HCT116 (cell line): Measurements from ENCODE around the gene ISG20. TPM values are rescaled to one million over a fixed set of nuclear protein-coding genes. Genes with fewer than 3 reads are reported as not detected.

Experiments
- ATAC-seq: fragments of 200-7000 bp; cut with Tn5 transposase; 2 replicates; pipeline ENCODE4 v1.9.1; 2020; ENCODE audit warnings: mild to moderate bottlenecking, moderate library complexity
- BruUV-seq: library from RNA; stranded (reverse); fragments of 400-500 nt; replicated peaks from 2 replicates; lab custom pipeline; 2021; lab: Mats Ljungman, UMichigan
- CTCF ChIA-PET: fragments of 300-600 bp; sonication (Branson Sonifier 250); formaldehyde crosslinking; loops from one replicate; lab custom pipeline; 2021; ENCODE audit warnings: antibody characterized with exemption; lab: Charles Lee
- POLR2A ChIA-PET: fragments of 300-600, 350-600 bp; sonication (Branson Sonifier 250); formaldehyde crosslinking; loops from one replicate; lab custom pipeline; 2021; ENCODE audit warnings: antibody characterized with exemption; lab: Charles Lee
- RAD21 ChIA-PET, 2 experiments: fragments of 300-600 bp; sonication (Branson Sonifier 250); formaldehyde crosslinking; loops; one replicate each; lab custom pipeline; 2023; ENCODE audit warnings: low total read pairs in 2 of 2; ENCODE audit not compliant: uncharacterized antibody in 2 of 2, unreplicated experiment in 2 of 2, low non-redundant PET in 1 of 2; lab: Charles Lee
- DNase-seq: peaks from one replicate; pipeline ENCODE4 v3.0.0-alpha.2; 2010; ENCODE audit warnings: low read depth, low spot score
- H2AFZ ChIP-seq: fragments of 200-600 bp; shearing (Covaris generic), sonication (generic); 2 replicates; pipeline ENCODE4 v1.6.1; 2017; ENCODE audit warnings: low read depth, mixed run types, mixed read lengths, antibody characterized with exemption, low read length; ENCODE audit not compliant: poor library complexity, severe bottlenecking
- H3K27ac ChIP-seq: 2 replicates; pipeline ENCODE4 v1.5.1; 2012; ENCODE audit warnings: low read depth, low read length
- H3K27me3 ChIP-seq: fragments of 200-600 bp; sonication (generic); 2 replicates; pipeline ENCODE4 v1.6.1; 2016; ENCODE audit warnings: mixed run types, low read length, mixed read lengths; ENCODE audit not compliant: insufficient read depth
- H3K36me3 ChIP-seq, 2 experiments: fragments of 200-500 bp in 1 of 2; fragments of 200-600 bp in 1 of 2; sonication (Bioruptor generic) in 1 of 2; sonication (generic) in 1 of 2; 2 replicates each; pipeline versions ENCODE4 v1.5.1 to v1.6.1; 2014 to 2016; ENCODE audit warnings: low read length in 2 of 2, inconsistent platforms in 1 of 2, mixed read lengths in 1 of 2, mixed run types in 1 of 2; ENCODE audit not compliant: insufficient read depth in 2 of 2, control insufficient read depth in 1 of 2
- H3K4me1 ChIP-seq, 2 experiments: fragments of 200-600 bp in 1 of 2; sonication (generic) in 1 of 2; 2 replicates each; pipeline versions ENCODE4 v1.5.1 to v1.6.1; 2012 to 2017; ENCODE audit warnings: low read length in 2 of 2, inconsistent platforms in 1 of 2, mild to moderate bottlenecking in 1 of 2, mixed read lengths in 1 of 2, mixed run types in 1 of 2, moderate library complexity in 1 of 2; ENCODE audit not compliant: insufficient read depth in 2 of 2, control insufficient read depth in 1 of 2
- H3K4me2 ChIP-seq: fragments of 200-600 bp; sonication (generic); 2 replicates; pipeline ENCODE4 v1.6.1; 2017; ENCODE audit warnings: mixed run types, low read length, mixed read lengths
- H3K4me3 ChIP-seq, 2 experiments: fragments of 200-600 bp in 1 of 2; sonication (generic) in 1 of 2; replicated peaks in 1 of 2; 2 replicates each; pipeline ENCODE4 v1.5.1; 2011 to 2016; ENCODE audit warnings: low read length in 2 of 2, control low read depth in 1 of 2, low read depth in 1 of 2, mild to moderate bottlenecking in 1 of 2, mixed read lengths in 1 of 2, mixed run types in 1 of 2
- H3K79me2 ChIP-seq: fragments of 200-600 bp; sonication (generic); 2 replicates; pipeline ENCODE4 v1.6.1; 2017; ENCODE audit warnings: mild to moderate bottlenecking, mixed run types, low read length, moderate library complexity, mixed read lengths; ENCODE audit not compliant: insufficient read depth
- H3K9ac ChIP-seq: fragments of 200-600 bp; sonication (generic); 2 replicates; pipeline ENCODE4 v1.6.1; 2016; ENCODE audit warnings: low read length, mixed read lengths
- H3K9me2 ChIP-seq: fragments of 200-600 bp; sonication (generic), shearing (Covaris generic); 2 replicates; pipeline ENCODE4 v1.6.1; 2017; ENCODE audit warnings: mixed run types, mild to moderate bottlenecking, moderate library complexity; ENCODE audit not compliant: insufficient read depth
- H3K9me3 ChIP-seq, 2 experiments: fragments of 200-500 bp in 1 of 2; fragments of 200-600 bp in 1 of 2; sonication (Bioruptor generic) in 1 of 2; sonication (generic) in 1 of 2; 2 replicates each; pipeline ENCODE4 v1.6.1; 2014 to 2017; ENCODE audit warnings: low read length in 2 of 2, mixed read lengths in 2 of 2, inconsistent platforms in 1 of 2, low read depth in 1 of 2, mild to moderate bottlenecking in 1 of 2, mixed run types in 1 of 2, moderate library complexity in 1 of 2; ENCODE audit not compliant: control insufficient read depth in 1 of 2, insufficient read depth in 1 of 2
- H4K20me1 ChIP-seq: fragments of 200-600 bp; sonication (generic), shearing (Covaris generic); 2 replicates; pipeline ENCODE4 v1.6.1; 2017; ENCODE audit warnings: mixed run types, mild to moderate bottlenecking, moderate library complexity; ENCODE audit not compliant: insufficient read depth
- ATF3 ChIP-seq: IDR thresholded peaks from 2 replicates; pipeline ENCODE4 v1.6.1; 2012
- CEBPB ChIP-seq: IDR thresholded peaks from 2 replicates; pipeline ENCODE4 v1.6.1; 2012; ENCODE audit warnings: low read depth
- ELF1 ChIP-seq: IDR thresholded peaks from 2 replicates; pipeline ENCODE4 v1.6.1; 2012; ENCODE audit warnings: low read depth, borderline replicate concordance
- EZH2 ChIP-seq: fragments of 200-600 bp; sonication (generic); IDR thresholded peaks from 2 replicates; pipeline ENCODE4 v1.6.1; 2017; ENCODE audit warnings: antibody characterized with exemption, mixed run types
- EZH2phosphoT487 ChIP-seq: fragments of 200-600 bp; IDR thresholded peaks from 2 replicates; pipeline ENCODE4 v1.6.1; 2018; ENCODE audit warnings: antibody characterized with exemption, borderline replicate concordance
- FOSL1 ChIP-seq: IDR thresholded peaks from 2 replicates; pipeline ENCODE4 v1.6.1; 2012; ENCODE audit warnings: low read depth
- JUND ChIP-seq: IDR thresholded peaks from 2 replicates; pipeline ENCODE4 v1.6.1; 2012
- MAX ChIP-seq: IDR thresholded peaks from 2 replicates; pipeline ENCODE4 v1.6.1; 2012
- POLR2A ChIP-seq: IDR thresholded peaks from 2 replicates; pipeline ENCODE4 v1.7.0; 2011; ENCODE audit warnings: borderline replicate concordance; ENCODE audit not compliant: insufficient read depth, insufficient read length; ENCODE audit errors: extremely low read depth
- POLR2AphosphoS5 ChIP-seq: IDR thresholded peaks from 2 replicates; pipeline ENCODE4 v1.6.1; 2011; ENCODE audit warnings: mild to moderate bottlenecking, low read depth, low read length, moderate library complexity
- RAD21 ChIP-seq: IDR thresholded peaks from 2 replicates; pipeline ENCODE4 v1.6.1; 2012; ENCODE audit warnings: low read depth, mild to moderate bottlenecking
- REST ChIP-seq: IDR thresholded peaks from 2 replicates; pipeline ENCODE4 v1.6.1; 2012; ENCODE audit warnings: low read depth
- SIN3A ChIP-seq: IDR thresholded peaks from 2 replicates; pipeline ENCODE4 v1.6.1; 2012; ENCODE audit warnings: low read depth
- SP1 ChIP-seq: IDR thresholded peaks from 2 replicates; pipeline ENCODE4 v1.6.1; 2012; ENCODE audit warnings: low read depth
- TCF7L2 ChIP-seq: IDR thresholded peaks from 2 replicates; pipeline ENCODE4 v1.7.0; 2011; ENCODE audit warnings: borderline replicate concordance, inconsistent platforms; ENCODE audit not compliant: insufficient read depth, insufficient read length; ENCODE audit errors: extremely low read depth
- ZFX ChIP-seq: fragments of 450-650 bp; IDR thresholded peaks from 2 replicates; pipeline ENCODE4 v1.6.1; 2017
- intact Hi-C: fragments of 100-400 bp; cut with micrococcal nuclease; formaldehyde crosslinking; loops from 2 replicates; pipeline ENCODE4 v1.10.0; 2022
- total RNA-seq: library from RNA; stranded (reverse); gene quantifications from one replicate; pipeline ENCODE4 v1.2.1, GENCODE V29; 2021; ENCODE audit not compliant: unreplicated experiment

The ISG20 gene
- total RNA-seq, 1 experiment from 2014 or later, result 11.0 TPM

- no peak for TF ChIP-seq ZFX
- no peak for TF ChIP-seq EZH2
- TF ChIP-seq EZH2phosphoT487, result no peak
- no peak for TF ChIP-seq ATF3
Observed at GRCh38 chr15:88628018-88628654, 10.7 kb upstream of the ISG20 start (continued).

- H3K4me2 ChIP-seq, result no peak overlapping the region
- ATAC-seq (no peak), DNase-seq (no peak)
- no peak overlapping the region for H3K4me3 ChIP-seq
- no peak overlapping the region for H3K9ac ChIP-seq
- H3K27ac ChIP-seq, result no peak overlapping the region
- ChIA-PET RAD21 (no interaction called here), CTCF (no interaction called here), POLR2A (interaction anchor here (1.0 kb wide), 1 partner anchor 9 kb away, joined by 4 read pairs; the partner anchor contains the start of gene ISG20)
- no peak overlapping the region for H2AFZ ChIP-seq
- no peak for TF ChIP-seq JUND
- no peak for TF ChIP-seq MAX
- no peak for TF ChIP-seq ELF1
- no peak for TF ChIP-seq POLR2AphosphoS5
- no peak for TF ChIP-seq SP1
- TF ChIP-seq ATF3, result no peak
- TF ChIP-seq CEBPB, result no peak
- TF ChIP-seq POLR2A, result no peak
- TF ChIP-seq SIN3A, result no peak
- TF ChIP-seq EZH2, result no peak
- TF ChIP-seq TCF7L2, result no peak
- no peak for TF ChIP-seq REST
- TF ChIP-seq FOSL1, result no peak
- no peak for TF ChIP-seq RAD21
- H3K36me3 ChIP-seq, result peaks cover 25 to 64% of the 10 kb centered on the region in 2 experiments
- H3K79me2 ChIP-seq, result peaks cover 82% of the 10 kb centered on the region
- no peaks in the 10 kb centered on the region for H3K9me3 ChIP-seq
- H3K9me2 ChIP-seq, result no peaks in the 10 kb centered on the region
- H3K4me1 ChIP-seq, result peaks cover 2 to 36% of the 10 kb centered on the region in 2 experiments; a peak in 3 of 4 replicates
- BruUV-seq, result no TSS peak
- no peaks in the 10 kb centered on the region for H3K27me3 ChIP-seq
- H4K20me1 ChIP-seq, result peaks cover 35% of the 10 kb centered on the region; the same call in 1 of the 2 replicates
- intact Hi-C loops, result no loop called here
Observed at GRCh38 chr15:88629071-88629470, 9.7 kb upstream of the ISG20 start.
